HepG2 (cell line): ENCODE measurements around the gene ATP8A1. TPM values are rescaled to one million over a fixed set of nuclear protein-coding genes. Genes with fewer than 3 reads are reported as not detected.

Experiments
- AGO2 ChIP-seq: fragments of 200-400 bp; formaldehyde crosslinking; optimal IDR thresholded peaks from 2 replicates; pipeline ENCODE3; 2017; ENCODE audit warnings: mild to moderate bottlenecking, low read depth, low read length, moderate library complexity
- BORCS8-MEF2B ChIP-seq: sonication (generic); formaldehyde crosslinking; IDR thresholded peaks from 2 replicates; pipeline ENCODE4 v1.8.0; 2022; ENCODE audit warnings: mild to moderate bottlenecking, missing genetic modification reagents
- JUN ChIP-seq: sonication (generic); formaldehyde crosslinking; IDR thresholded peaks from 2 replicates; pipeline ENCODE4 v1.4.0; 2020; ENCODE audit warnings: mild to moderate bottlenecking, missing genetic modification reagents
- MIXL1 ChIP-seq: IDR thresholded peaks from 2 replicates; pipeline ENCODE4 v1.6.1; 2016
- POLR2AphosphoS5 ChIP-seq: IDR thresholded peaks from 2 replicates; pipeline ENCODE4 v1.6.1; 2012; ENCODE audit warnings: low read depth, low read length
- RARA ChIP-seq: IDR thresholded peaks from 2 replicates; pipeline ENCODE4 v1.6.1; 2016; ENCODE audit warnings: missing genetic modification reagents, missing compliant biosample characterization
- SATB2 ChIP-seq: sonication (generic); formaldehyde crosslinking; IDR thresholded peaks from 2 replicates; pipeline ENCODE4 v1.5.0; 2020; ENCODE audit warnings: missing genetic modification reagents
- TCF7 ChIP-seq: sonication (generic); IDR thresholded peaks from 2 replicates; pipeline ENCODE4 v1.6.1; 2016; ENCODE audit warnings: antibody characterized with exemption, low read depth
- TEAD3 ChIP-seq: optimal IDR thresholded peaks from 2 replicates; pipeline ENCODE3; 2016; ENCODE audit warnings: borderline replicate concordance
- U2AF2 ChIP-seq: fragments of 200-400 bp; formaldehyde crosslinking; IDR thresholded peaks from 2 replicates; pipeline ENCODE4 v1.6.1; 2017; ENCODE audit warnings: low read depth, mild to moderate bottlenecking, low read length
- ZNF143 ChIP-seq: sonication (generic); formaldehyde crosslinking; IDR thresholded peaks from 2 replicates; pipeline ENCODE4 v1.4.0; 2020; ENCODE audit warnings: missing genetic modification reagents
- ZNF224 ChIP-seq: sonication (generic); formaldehyde crosslinking; IDR thresholded peaks from 2 replicates; pipeline ENCODE4 v1.5.0; 2020; ENCODE audit warnings: mild to moderate bottlenecking, missing genetic modification reagents
- ZNF605 ChIP-seq: sonication (generic); formaldehyde crosslinking; IDR thresholded peaks from 2 replicates; pipeline ENCODE4 v1.8.0; 2022; ENCODE audit warnings: mild to moderate bottlenecking, missing genetic modification reagents
- ZNF607 ChIP-seq: sonication (generic); formaldehyde crosslinking; IDR thresholded peaks from 2 replicates; pipeline ENCODE4 v1.5.1; 2020; ENCODE audit warnings: missing genetic modification reagents, mild to moderate bottlenecking, borderline replicate concordance
- ZSCAN22 ChIP-seq: sonication (generic); formaldehyde crosslinking; IDR thresholded peaks from 2 replicates; pipeline ENCODE4 v1.4.0; 2020; ENCODE audit warnings: mild to moderate bottlenecking, missing genetic modification reagents
- polyA plus RNA-seq, 8 experiments: library from polyadenylated mRNA; depleted of rRNA in 3 of 8; stranded (reverse) in 7 of 8; unstranded in 1 of 8; fragments of >200 nt; fragmentation: Illumina TruSeq in 4 of 8; extraction: Trizol in 4 of 8; gene quantifications; 2 replicates each; pipeline versions ENCODE4 v1.2.1 to v1.2.3, GENCODE V29; 2011 to 2016; ENCODE audit warnings: low read depth in 4 of 8, missing spikeins in 1 of 8, mixed read lengths in 1 of 8; ENCODE audit not compliant: insufficient read depth in 1 of 8
- total RNA-seq, 5 experiments: library from RNA; depleted of rRNA; stranded (reverse); fragments of >200 nt; fragmentation: Illumina TruSeq; extraction: Trizol; gene quantifications; 2 replicates each; pipeline ENCODE4 v1.2.3, GENCODE V29; 2016; ENCODE audit warnings: low read depth in 1 of 5
- TF ChIP-seq, protein P1 (sequence below): sonication (generic); formaldehyde crosslinking; IDR thresholded peaks from 2 replicates; pipeline ENCODE4 v1.5.1; 2020; ENCODE audit warnings: mild to moderate bottlenecking, missing genetic modification reagents, borderline replicate concordance
- TF ChIP-seq, protein P2 (sequence below): sonication (generic); formaldehyde crosslinking; IDR thresholded peaks from 2 replicates; pipeline ENCODE4 v1.8.1; 2023; ENCODE audit warnings: mild to moderate bottlenecking, missing genetic modification reagents
- TF ChIP-seq, protein P3 (sequence below): sonication (generic); formaldehyde crosslinking; IDR thresholded peaks from 2 replicates; pipeline ENCODE4 v1.8.0; 2022; ENCODE audit warnings: missing genetic modification reagents, mild to moderate bottlenecking, borderline replicate concordance
- TF ChIP-seq, protein P4 (sequence below): IDR thresholded peaks from 2 replicates; pipeline ENCODE4 v1.6.1; 2016; ENCODE audit warnings: mild to moderate bottlenecking, missing biosample characterization, missing genetic modification reagents
- TF ChIP-seq, protein P5 (sequence below): IDR thresholded peaks from 2 replicates; pipeline ENCODE4 v1.6.1; 2016; ENCODE audit warnings: low read depth
- TF ChIP-seq, protein P6 (sequence below): IDR thresholded peaks from 2 replicates; pipeline ENCODE4 v1.6.1; 2016; ENCODE audit warnings: low read depth, borderline replicate concordance
- TF ChIP-seq, protein P7 (sequence below): sonication (generic); formaldehyde crosslinking; IDR thresholded peaks from 2 replicates; pipeline ENCODE4 v1.4.0; 2020; ENCODE audit warnings: low read depth, mild to moderate bottlenecking, missing genetic modification reagents

ATP8A1 gene
- total and polyA plus RNA-seq, 2 of the 13 experiments (the other 11 are each of a cell fraction or from before 2014, with no cell fraction given): 1.7 to 6.2 TPM

DNA sequence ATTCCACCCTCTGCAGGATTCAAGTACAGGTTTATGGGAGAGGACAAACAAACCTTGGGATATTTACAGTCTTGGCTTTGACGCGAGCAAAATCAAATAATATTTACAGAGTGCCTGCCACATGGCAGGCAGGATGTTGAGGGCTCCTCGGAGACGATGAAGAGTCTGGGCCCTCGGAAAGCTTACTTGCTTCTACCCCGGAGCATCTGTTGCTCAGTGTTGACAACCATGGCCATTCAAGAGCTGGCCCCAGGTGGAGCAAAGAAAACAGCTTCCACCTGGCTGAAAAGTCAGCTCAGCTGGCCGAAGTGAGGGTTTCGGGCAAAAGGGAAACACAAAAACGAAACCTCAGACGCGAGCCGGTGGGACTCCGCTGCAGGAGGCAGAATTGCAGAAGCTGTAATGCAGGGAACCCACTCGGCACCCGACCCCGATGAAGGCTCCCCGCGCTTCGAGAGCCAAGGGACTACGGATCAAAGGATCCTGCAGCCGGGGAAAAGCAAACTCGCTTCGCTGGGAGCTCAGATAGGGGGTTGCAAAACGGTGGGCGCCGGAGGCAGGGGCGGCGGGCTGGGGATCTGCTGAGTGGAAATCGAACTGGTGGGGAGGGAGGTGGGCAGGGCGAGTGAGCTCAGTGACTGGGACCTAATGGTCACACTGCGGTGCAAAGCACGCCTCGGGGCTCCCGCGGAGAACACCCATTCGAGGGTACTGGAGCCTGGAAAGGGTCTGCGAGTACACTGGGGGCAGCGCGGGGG lies 805 bp downstream of the ATP8A1 start (continued):
- TF ChIP-seq, protein P1, sequence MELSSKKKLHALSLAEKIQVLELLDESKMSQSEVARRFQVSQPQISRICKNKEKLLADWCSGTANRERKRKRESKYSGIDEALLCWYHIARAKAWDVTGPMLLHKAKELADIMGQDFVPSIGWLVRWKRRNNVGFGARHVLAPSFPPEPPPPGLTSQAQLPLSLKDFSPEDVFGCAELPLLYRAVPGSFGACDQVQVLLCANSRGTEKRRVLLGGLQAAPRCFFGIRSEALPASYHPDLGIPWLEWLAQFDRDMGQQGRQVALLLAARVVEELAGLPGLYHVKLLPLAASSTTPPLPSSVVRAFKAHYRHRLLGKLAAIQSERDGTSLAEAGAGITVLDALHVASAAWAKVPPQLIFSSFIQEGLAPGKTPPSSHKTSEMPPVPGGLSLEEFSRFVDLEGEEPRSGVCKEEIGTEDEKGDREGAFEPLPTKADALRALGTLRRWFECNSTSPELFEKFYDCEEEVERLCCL (CRISPR knock-in tag): no peak
- TF ChIP-seq SATB2 (CRISPR knock-in tag): no peak
- TF ChIP-seq, protein P2, sequence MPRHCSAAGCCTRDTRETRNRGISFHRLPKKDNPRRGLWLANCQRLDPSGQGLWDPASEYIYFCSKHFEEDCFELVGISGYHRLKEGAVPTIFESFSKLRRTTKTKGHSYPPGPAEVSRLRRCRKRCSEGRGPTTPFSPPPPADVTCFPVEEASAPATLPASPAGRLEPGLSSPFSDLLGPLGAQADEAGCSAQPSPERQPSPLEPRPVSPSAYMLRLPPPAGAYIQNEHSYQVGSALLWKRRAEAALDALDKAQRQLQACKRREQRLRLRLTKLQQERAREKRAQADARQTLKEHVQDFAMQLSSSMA: 0 out of 2 replicates have a peak, but pooled peaks have one; percentile 22
- no peak for TF ChIP-seq TCF7
- TF ChIP-seq ZSCAN22 (CRISPR knock-in tag): no peak
- no peak for TF ChIP-seq TEAD3 (CRISPR knock-in tag)
- 0 out of 2 replicates have a peak, but pooled peaks have one; percentile 33 for TF ChIP-seq ZNF605 (CRISPR knock-in tag)
- TF ChIP-seq, protein P3, sequence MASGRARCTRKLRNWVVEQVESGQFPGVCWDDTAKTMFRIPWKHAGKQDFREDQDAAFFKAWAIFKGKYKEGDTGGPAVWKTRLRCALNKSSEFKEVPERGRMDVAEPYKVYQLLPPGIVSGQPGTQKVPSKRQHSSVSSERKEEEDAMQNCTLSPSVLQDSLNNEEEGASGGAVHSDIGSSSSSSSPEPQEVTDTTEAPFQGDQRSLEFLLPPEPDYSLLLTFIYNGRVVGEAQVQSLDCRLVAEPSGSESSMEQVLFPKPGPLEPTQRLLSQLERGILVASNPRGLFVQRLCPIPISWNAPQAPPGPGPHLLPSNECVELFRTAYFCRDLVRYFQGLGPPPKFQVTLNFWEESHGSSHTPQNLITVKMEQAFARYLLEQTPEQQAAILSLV (CRISPR knock-in tag): peak; percentile 1; the same call in 1 of the 2 replicates
- TF ChIP-seq, protein P4, sequence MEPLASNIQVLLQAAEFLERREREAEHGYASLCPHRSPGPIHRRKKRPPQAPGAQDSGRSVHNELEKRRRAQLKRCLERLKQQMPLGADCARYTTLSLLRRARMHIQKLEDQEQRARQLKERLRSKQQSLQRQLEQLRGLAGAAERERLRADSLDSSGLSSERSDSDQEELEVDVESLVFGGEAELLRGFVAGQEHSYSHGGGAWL (CRISPR knock-in tag): no peak
- peak; percentile 72; the same call in 1 of the 2 replicates for TF ChIP-seq ZNF224
- no peak for TF ChIP-seq JUN
- TF ChIP-seq POLR2AphosphoS5: no peak
- no peak for TF ChIP-seq ZNF607 (CRISPR knock-in tag)
- no peak for TF ChIP-seq MIXL1
- TF ChIP-seq, protein P5, sequence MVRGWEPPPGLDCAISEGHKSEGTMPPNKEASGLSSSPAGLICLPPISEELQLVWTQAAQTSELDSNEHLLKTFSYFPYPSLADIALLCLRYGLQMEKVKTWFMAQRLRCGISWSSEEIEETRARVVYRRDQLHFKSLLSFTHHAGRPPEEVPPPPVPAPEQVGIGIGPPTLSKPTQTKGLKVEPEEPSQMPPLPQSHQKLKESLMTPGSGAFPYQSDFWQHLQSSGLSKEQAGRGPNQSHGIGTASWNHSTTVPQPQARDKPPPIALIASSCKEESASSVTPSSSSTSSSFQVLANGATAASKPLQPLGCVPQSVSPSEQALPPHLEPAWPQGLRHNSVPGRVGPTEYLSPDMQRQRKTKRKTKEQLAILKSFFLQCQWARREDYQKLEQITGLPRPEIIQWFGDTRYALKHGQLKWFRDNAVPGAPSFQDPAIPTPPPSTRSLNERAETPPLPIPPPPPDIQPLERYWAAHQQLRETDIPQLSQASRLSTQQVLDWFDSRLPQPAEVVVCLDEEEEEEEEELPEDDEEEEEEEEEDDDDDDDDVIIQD (CRISPR knock-in tag): no peak
- no peak for TF ChIP-seq BORCS8-MEF2B (CRISPR knock-in tag)
- TF ChIP-seq ZNF143 (CRISPR knock-in tag): no peak
- TF ChIP-seq RARA (CRISPR knock-in tag): no peak
- TF ChIP-seq U2AF2: no peak
- peak; percentile 39 for TF ChIP-seq AGO2
- TF ChIP-seq, protein P6, sequence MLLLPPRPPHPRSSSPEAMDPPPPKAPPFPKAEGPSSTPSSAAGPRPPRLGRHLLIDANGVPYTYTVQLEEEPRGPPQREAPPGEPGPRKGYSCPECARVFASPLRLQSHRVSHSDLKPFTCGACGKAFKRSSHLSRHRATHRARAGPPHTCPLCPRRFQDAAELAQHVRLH (CRISPR knock-in tag): no peak
- TF ChIP-seq, protein P7, sequence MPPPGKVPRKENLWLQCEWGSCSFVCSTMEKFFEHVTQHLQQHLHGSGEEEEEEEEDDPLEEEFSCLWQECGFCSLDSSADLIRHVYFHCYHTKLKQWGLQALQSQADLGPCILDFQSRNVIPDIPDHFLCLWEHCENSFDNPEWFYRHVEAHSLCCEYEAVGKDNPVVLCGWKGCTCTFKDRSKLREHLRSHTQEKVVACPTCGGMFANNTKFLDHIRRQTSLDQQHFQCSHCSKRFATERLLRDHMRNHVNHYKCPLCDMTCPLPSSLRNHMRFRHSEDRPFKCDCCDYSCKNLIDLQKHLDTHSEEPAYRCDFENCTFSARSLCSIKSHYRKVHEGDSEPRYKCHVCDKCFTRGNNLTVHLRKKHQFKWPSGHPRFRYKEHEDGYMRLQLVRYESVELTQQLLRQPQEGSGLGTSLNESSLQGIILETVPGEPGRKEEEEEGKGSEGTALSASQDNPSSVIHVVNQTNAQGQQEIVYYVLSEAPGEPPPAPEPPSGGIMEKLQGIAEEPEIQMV (CRISPR knock-in tag): no peak
